Loucy (cell line): ENCODE results near the gene MRI1.
"Not testable (repeated sequence)": the region's sequence is repeated elsewhere in the genome, so short reads cannot be mapped to it uniquely, and the experiment has no call there.

ENCODE experiments used
- H2AFZ ChIP-seq: fragments of 200-600 bp; sonication (generic); 2 replicates; pipeline ENCODE4 v1.6.0; 2016; ENCODE audit warnings: antibody characterized with exemption, mild to moderate bottlenecking, low read length, moderate library complexity
- H3F3A ChIP-seq: fragments of 200-600 bp; 2 replicates; pipeline ENCODE4 v1.6.0; 2016; ENCODE audit warnings: antibody characterized with exemption, low read depth, mild to moderate bottlenecking
- H3K27me3 ChIP-seq: fragments of 200-600 bp; sonication (generic); 2 replicates; pipeline ENCODE4 v1.6.1; 2014; ENCODE audit warnings: low read length, mild to moderate bottlenecking; ENCODE audit not compliant: insufficient read depth, poor library complexity, severe bottlenecking
- H3K36me3 ChIP-seq: fragments of 200-600 bp; sonication (generic); 2 replicates; pipeline ENCODE4 v1.6.1; 2016; ENCODE audit warnings: low read length; ENCODE audit not compliant: insufficient read depth
- H3K4me1 ChIP-seq: fragments of 200-600 bp; sonication (generic); 2 replicates; pipeline ENCODE4 v1.5.1; 2014; ENCODE audit warnings: low read length, mild to moderate bottlenecking; ENCODE audit not compliant: insufficient read depth, poor library complexity, severe bottlenecking
- H3K4me2 ChIP-seq: fragments of 200-600 bp; sonication (generic); 2 replicates; pipeline ENCODE4 v1.6.0; 2014; ENCODE audit warnings: antibody characterized with exemption, low read length, low read depth, mild to moderate bottlenecking; ENCODE audit not compliant: poor library complexity, severe bottlenecking
- H3K4me3 ChIP-seq: fragments of 200-600 bp; sonication (generic); 2 replicates; pipeline ENCODE4 v1.5.1; 2014; ENCODE audit warnings: low read length, mild to moderate bottlenecking, mixed read lengths; ENCODE audit not compliant: poor library complexity, severe bottlenecking
- H3K79me2 ChIP-seq: fragments of 200-600 bp; sonication (generic); 2 replicates; pipeline ENCODE4 v1.6.1; 2014; ENCODE audit warnings: low read length; ENCODE audit not compliant: insufficient read depth
- H3K9ac ChIP-seq: fragments of 200-600 bp; sonication (generic); 2 replicates; pipeline ENCODE4 v1.6.0; 2014; ENCODE audit warnings: mild to moderate bottlenecking, low read depth, low read length, moderate library complexity; ENCODE audit not compliant: poor library complexity, severe bottlenecking
- H3K9me2 ChIP-seq: fragments of 200-600 bp; sonication (generic); replicated peaks from 2 replicates; pipeline ENCODE4 v1.6.1; 2016; ENCODE audit warnings: low read depth, low read length, mixed read lengths
- H3K9me3 ChIP-seq: fragments of 200-600 bp; sonication (generic); 2 replicates; pipeline ENCODE4 v1.6.1; 2014; ENCODE audit warnings: mild to moderate bottlenecking, antibody characterized with exemption, low read length, low read depth; ENCODE audit not compliant: insufficient read depth
- H4K20me1 ChIP-seq: fragments of 200-600 bp; sonication (generic); 2 replicates; pipeline ENCODE4 v1.6.0; 2014; ENCODE audit warnings: antibody characterized with exemption, low read length, mild to moderate bottlenecking; ENCODE audit not compliant: insufficient read depth, poor library complexity, severe bottlenecking
- CTCF ChIP-seq: fragments of 200-600 bp; sonication (generic); conservative IDR thresholded peaks from 2 replicates; pipeline ENCODE4 v1.5.1; 2014; ENCODE audit warnings: mild to moderate bottlenecking, antibody characterized with exemption, low read length
- EZH2phosphoT487 ChIP-seq: fragments of 200-600 bp; IDR thresholded peaks from 2 replicates; pipeline ENCODE4 v1.6.1; 2018; ENCODE audit warnings: antibody characterized with exemption, mild to moderate bottlenecking, moderate library complexity, borderline replicate concordance

Gene MRI1

GRCh38 chr19:13778398-13778797 lies 14.1 kb downstream of the MRI1 start:
- Histone ChIP-seq H3K9me2 (no peaks in the 10 kb centered on the region), H3K4me2 (no peak overlapping the region), H3F3A (no peaks in the 10 kb centered on the region), H3K36me3 (peaks cover 17% of the 10 kb centered on the region; the same call in 1 of the 2 replicates), H4K20me1 (peaks cover 21% of the 10 kb centered on the region), H3K4me1 (peaks cover 9% of the 10 kb centered on the region), H3K9me3 (no peaks in the 10 kb centered on the region), H3K4me3 (no peak overlapping the region), H2AFZ (no peak overlapping the region), H3K27me3 (peaks cover 4% of the 10 kb centered on the region), H3K79me2 (peaks cover 30% of the 10 kb centered on the region), H3K9ac (no peak overlapping the region)
- TF ChIP-seq CTCF (no peak), EZH2phosphoT487 (no peak)

- Histone ChIP-seq H3F3A (no peaks in the 10 kb centered on the region), H3K79me2 (peaks cover 30% of the 10 kb centered on the region), H3K4me3 (no peak overlapping the region), H3K36me3 (peaks cover 17% of the 10 kb centered on the region; the same call in 1 of the 2 replicates), H3K4me2 (no peak overlapping the region), H2AFZ (no peak overlapping the region), H3K27me3 (peaks cover 4% of the 10 kb centered on the region), H3K9me3 (no peaks in the 10 kb centered on the region), H3K4me1 (peaks cover 13% of the 10 kb centered on the region), H3K9me2 (no peaks in the 10 kb centered on the region), H3K9ac (no peak overlapping the region), H4K20me1 (peaks cover 21% of the 10 kb centered on the region)
- TF ChIP-seq EZH2phosphoT487 (no peak), CTCF (no peak)
Observed at GRCh38 chr19:13778847-13779246, 14.5 kb downstream of the MRI1 start.

- H3K9me2 ChIP-seq: not testable (repeated sequence)
Observed at GRCh38 chr19:13779794-13780193, 15.5 kb downstream of the MRI1 start.

GRCh38 chr19:13781547-13781946 lies 17.2 kb downstream of the MRI1 start:
- TF ChIP-seq EZH2phosphoT487 (no peak), CTCF (no peak)
- H3K4me2 ChIP-seq: no peak overlapping the region
- peaks cover 5% of the 10 kb centered on the region for H4K20me1 ChIP-seq
- H3K9me3 ChIP-seq: no peaks in the 10 kb centered on the region
- H3K9ac ChIP-seq: no peak overlapping the region
- no peak overlapping the region for H2AFZ ChIP-seq
- peaks cover 17% of the 10 kb centered on the region; the same call in 1 of the 2 replicates for H3K36me3 ChIP-seq
- H3K79me2 ChIP-seq: peaks cover 9% of the 10 kb centered on the region; the same call in 1 of the 2 replicates
- no peaks in the 10 kb centered on the region for H3F3A ChIP-seq
- H3K4me1 ChIP-seq: peaks cover 10% of the 10 kb centered on the region
- no peak overlapping the region for H3K4me3 ChIP-seq
- no peaks in the 10 kb centered on the region for H3K27me3 ChIP-seq
- H3K9me2 ChIP-seq: no peaks in the 10 kb centered on the region

More at GRCh38 chr19:13779794-13780193, 15.5 kb downstream of the MRI1 start:
- Histone ChIP-seq H3K4me1 (peaks cover 16% of the 10 kb centered on the region), H3K79me2 (peaks cover 25% of the 10 kb centered on the region), H4K20me1 (peaks cover 16% of the 10 kb centered on the region), H3K36me3 (peaks cover 17% of the 10 kb centered on the region; the same call in 1 of the 2 replicates)
- not testable (repeated sequence) for H2AFZ ChIP-seq, H3K27me3 ChIP-seq, H3K4me2 ChIP-seq, H3F3A ChIP-seq, H3K9me3 ChIP-seq, H3K9ac ChIP-seq, H3K4me3 ChIP-seq
